Spleen (tissue), 7 donors: Measurements from ENCODE around the gene RHOXF2B.
"Not testable (repeated sequence)": the region's sequence is repeated elsewhere in the genome, so short reads cannot be mapped to it uniquely, and the experiment has no call there.

ENCODE experiments used
- POLR2A ChIP-seq, 3 donors: fragments of 450-650 bp; IDR thresholded peaks; one replicate each; pipeline ENCODE4 v1.5.1; 2017; ENCODE audit warnings: antibody characterized with exemption in 3 of 3, mild to moderate bottlenecking in 1 of 3
- TF ChIP-seq, protein P1 (sequence below), 11 experiments: fragments of 200-600 bp in 7 of 11; fragments of 450-650 bp in 4 of 11; sonication (generic) in 4 of 11; IDR thresholded peaks in 8 of 11; conservative IDR thresholded peaks in 3 of 11; 1 replicate in 7 of 11; 2 replicates in 4 of 11; pipeline versions ENCODE4 v1.4.0 to v1.8.0; 2016 to 2021; ENCODE audit warnings: antibody characterized with exemption in 11 of 11, inconsistent platforms in 4 of 11, mild to moderate bottlenecking in 1 of 11
- donor health status: DM: no; HTN: no; CAD: no; lungs with moderate emphysema.
- donor health status: DM: no; HTN: no; CAD: no.
- donor health status: DM: no; HTN: no; CAD: no.

DNA sequence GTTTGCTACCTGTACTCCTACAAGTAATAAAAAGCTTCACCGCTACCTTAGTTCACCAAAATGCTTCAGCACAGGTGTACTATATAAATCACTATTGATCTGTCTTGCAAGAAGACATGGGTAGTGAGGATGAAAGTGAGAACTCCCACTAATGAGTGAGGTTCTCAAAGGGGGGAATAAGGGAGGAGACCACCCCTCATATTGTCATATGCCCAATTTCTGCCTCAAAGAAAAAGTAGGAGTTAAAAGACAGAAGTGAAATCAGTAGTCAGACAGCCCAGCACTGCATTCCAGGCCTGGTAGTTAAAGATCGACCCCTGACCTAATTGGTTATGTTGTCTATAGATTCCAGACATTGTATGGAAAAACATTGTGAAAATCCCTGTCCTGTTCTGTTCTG is 23.6 kb upstream of the RHOXF2B start:
- TF ChIP-seq, protein P1, sequence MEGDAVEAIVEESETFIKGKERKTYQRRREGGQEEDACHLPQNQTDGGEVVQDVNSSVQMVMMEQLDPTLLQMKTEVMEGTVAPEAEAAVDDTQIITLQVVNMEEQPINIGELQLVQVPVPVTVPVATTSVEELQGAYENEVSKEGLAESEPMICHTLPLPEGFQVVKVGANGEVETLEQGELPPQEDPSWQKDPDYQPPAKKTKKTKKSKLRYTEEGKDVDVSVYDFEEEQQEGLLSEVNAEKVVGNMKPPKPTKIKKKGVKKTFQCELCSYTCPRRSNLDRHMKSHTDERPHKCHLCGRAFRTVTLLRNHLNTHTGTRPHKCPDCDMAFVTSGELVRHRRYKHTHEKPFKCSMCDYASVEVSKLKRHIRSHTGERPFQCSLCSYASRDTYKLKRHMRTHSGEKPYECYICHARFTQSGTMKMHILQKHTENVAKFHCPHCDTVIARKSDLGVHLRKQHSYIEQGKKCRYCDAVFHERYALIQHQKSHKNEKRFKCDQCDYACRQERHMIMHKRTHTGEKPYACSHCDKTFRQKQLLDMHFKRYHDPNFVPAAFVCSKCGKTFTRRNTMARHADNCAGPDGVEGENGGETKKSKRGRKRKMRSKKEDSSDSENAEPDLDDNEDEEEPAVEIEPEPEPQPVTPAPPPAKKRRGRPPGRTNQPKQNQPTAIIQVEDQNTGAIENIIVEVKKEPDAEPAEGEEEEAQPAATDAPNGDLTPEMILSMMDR (IDR thresholded peaks at IDR 0.05 in 8 of 11, conservative IDR thresholded peaks at IDR 0.05 in 3 of 11): not testable (repeated sequence)
- TF ChIP-seq POLR2A (IDR thresholded peaks at IDR 0.05): not testable (repeated sequence)
